HG02973 (cell line): ENCODE results near the gene PPP2R2B.
"Not testable (repeated sequence)": the region's sequence is repeated elsewhere in the genome, so short reads cannot be mapped to it uniquely, and the experiment has no call there.

Experiments used
- ATAC-seq: cut with Tn5 transposase; IDR thresholded peaks from one replicate; pipeline ENCODE4 v1.9.1; 2021; ENCODE audit warnings: moderate library complexity; ENCODE audit not compliant: unreplicated experiment

PPP2R2B gene

DNA sequence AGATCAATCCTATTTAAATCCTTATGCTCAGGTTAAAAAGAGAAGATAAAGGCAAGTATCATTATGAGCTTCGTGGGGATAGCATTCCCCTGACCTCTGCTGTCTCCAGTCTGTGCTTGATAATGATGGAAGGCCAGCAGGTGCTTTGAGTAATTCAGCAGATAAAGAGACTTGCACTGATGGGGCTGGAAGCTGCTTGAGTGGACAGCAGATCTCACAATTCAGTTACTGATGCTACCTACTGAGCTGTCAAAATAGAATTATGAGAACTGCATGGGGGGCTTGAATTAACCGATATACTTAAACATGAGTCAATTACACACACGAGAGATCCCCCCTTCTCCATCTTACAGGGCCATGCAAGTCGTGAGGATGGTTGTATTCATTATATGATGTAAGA lies 254.9 kb downstream of the PPP2R2B start:
- ATAC-seq: no peak

DNA sequence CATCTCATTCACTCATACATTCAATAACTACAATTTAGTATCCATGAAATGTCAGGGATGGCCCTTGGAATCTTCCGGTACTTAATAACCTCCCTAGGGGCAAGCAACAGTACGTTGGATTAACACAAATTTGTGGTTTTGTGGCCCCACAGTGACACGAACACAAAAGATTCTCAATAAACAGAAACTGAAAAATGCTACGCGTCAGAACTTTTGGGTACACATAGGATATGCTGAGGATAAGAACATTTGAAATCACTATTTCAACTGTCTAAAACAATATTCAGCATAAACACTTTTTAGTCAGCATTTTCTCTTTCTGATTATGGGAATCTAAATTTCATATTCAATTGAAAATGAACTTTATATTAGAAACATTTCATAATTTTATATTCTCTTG lies 255.5 kb downstream of the PPP2R2B start:
- ATAC-seq: no peak

DNA sequence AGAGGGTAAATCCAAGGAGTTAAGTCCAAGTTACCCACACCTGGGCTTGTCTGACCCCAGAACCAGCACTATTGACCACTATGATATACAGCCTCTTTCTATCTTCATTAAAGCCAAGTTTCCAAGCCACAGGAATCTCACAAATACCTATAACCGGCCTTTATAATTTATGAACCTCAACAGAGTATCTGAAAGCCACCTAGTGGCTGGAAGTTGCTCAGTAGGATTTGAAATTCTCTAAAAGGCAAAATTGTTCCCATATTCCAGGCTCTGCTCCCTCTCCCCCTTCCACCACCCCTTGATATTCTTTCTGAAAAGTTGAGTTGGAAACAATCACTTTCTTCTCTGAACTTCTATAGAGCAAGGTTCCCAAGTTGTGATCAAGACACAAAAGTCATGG lies 256.2 kb downstream of the PPP2R2B start:
- ATAC-seq: no peak

DNA sequence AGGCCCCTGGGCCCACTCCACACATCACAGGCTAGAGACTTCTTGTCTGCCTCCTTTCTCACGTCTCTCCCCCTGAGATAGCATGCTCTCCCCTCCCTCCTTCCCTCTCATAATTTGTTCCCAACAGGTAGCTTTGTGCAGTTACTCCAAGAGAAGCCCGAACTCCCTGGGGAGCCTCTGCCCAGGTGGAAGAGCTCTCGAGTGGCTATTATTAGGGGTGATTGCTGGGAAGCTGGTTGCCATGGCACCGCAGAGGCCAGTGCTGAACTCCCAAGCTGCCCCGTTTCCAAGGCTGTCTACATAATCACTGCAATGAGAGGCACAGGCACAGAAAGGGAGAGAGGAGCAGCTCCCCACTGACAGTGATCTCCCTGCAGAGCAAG lies 257.9 kb downstream of the PPP2R2B start:
- no peak for ATAC-seq

DNA sequence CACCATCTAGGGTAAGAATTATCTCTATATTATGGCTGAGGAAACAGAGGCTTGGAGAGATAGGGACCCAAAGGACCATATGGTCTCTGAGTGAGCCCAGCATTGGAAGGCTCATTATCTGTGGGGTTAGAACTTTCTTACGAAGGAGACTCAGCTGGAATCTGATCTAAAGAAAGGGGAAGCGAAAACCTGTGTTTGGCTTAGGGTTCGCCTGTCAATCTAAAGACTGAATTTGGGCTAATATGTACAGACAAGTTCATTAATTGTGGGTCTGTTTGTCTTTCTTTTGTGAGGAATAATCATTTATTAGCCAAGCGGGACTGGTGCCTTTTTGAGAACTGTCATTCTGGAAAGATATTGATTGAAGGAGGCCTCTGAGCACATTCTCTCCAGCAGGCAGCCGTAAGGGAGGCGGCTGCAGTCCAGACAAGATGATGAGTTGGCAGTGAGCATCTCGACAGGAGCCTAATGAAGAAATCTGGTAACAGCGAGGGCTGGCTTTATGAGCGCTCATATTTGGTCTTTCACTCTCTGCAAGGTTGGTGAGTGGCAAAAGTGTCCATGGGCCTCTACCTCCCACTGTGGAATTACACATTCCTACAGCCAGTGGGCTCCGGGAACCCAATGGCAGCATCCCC lies 258.4 kb downstream of the PPP2R2B start:
- ATAC-seq: no peak

DNA sequence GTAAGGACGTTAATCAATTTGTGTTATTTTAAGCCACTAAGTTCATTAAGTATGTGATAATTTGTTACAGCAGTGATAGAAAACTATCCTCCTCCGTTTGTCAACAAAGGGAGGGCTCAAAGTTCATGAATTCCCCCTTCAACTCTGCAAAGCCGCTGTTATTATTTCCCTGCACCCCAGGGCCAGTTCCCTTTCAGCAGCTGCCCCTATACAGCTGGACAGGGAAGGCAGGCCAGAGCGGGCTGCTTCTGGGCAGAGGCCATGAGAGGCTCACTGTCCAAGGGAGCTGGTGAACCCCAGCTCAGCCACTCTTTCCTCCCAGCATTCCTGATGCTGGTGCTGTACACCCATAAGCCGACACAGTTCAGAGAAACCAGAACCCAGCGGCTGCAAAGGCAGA lies 260.1 kb downstream of the PPP2R2B start:
- no peak for ATAC-seq

DNA sequence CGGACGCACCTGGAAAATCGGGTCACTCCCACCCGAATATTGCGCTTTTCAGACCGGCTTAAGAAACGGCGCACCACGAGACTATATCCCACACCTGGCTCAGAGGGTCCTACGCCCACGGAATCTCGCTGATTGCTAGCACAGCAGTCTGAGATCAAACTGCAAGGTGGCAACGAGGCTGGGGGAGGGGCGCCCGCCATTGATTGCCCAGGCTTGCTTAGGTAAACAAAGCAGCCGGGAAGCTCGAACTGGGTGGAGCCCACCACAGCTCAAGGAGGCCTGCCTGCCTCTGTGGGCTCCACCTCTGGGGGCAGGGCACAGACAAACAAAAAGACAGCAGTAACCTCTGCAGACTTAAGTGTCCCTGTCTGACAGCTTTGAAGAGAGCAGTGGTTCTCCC lies 268.8 kb downstream of the PPP2R2B start:
- not testable (repeated sequence) for ATAC-seq

DNA sequence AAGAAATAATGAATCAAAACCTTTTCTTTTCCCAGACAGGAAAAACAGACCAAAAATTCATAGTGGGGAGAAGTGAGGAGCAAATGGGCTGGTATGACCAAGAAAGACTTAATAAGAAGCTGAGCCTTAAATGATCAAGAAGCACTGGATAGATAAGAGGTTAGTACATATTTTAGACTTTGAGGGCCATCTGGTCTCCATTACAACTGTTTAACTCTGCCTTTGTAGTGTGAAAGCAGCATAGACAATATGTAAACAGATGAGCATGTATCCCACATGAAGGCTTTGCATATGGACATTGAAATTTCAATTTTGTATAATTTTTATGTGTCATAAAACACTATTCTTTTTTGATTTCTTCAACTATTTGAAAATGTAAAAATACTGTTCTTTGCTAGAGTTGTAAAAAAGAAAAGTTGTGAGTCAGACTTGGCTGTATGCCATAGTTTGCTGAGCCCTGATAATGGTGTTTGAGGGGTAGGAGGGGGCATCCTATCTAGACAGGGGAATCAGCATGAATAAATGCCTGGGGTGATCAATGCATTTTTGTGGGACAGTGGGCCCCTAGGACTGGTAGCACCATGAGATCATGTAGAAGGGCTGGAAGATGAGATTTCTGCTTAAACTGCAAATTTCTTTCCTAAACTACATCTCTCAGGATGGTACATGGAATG lies 270.8 kb downstream of the PPP2R2B start:
- no peak for ATAC-seq

DNA sequence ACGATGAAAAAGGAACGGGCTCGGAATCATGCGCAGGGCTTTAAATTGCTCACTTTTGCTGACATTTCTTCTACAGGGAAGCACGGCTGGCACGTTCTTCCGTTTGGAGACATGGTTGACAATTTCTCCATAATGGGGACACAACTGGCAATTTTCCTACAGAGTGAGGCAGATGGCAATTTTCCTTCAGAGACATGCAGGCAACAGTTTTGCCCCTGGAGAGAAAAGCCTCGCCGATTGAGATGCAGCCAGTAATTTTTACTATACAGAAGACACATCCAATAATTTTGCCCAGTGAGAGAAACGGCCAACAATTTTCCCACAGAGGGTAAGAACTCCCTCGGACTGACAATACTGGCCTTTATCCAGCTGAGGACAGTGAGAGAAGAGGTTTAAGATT lies 271.7 kb downstream of the PPP2R2B start:
- no peak for ATAC-seq

DNA sequence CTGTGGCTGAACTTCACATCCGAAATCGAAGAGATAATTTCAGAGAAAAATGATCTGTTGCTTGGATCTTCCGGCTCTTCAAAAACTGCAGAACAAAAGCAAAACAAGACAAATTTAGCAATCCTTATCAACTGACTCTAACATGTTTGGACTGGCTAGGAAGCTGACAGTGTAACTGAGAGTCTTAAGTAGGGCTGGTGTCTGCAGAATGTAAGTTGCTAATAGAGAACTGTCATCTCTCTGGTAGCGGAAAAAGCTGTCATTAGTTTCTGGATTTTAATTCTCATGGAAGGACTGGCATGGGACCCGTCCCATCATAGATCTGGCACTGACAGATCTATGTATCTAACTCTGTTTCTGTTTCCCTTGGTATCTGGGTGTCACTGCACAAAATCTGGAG lies 278.2 kb downstream of the PPP2R2B start:
- ATAC-seq: no peak

DNA sequence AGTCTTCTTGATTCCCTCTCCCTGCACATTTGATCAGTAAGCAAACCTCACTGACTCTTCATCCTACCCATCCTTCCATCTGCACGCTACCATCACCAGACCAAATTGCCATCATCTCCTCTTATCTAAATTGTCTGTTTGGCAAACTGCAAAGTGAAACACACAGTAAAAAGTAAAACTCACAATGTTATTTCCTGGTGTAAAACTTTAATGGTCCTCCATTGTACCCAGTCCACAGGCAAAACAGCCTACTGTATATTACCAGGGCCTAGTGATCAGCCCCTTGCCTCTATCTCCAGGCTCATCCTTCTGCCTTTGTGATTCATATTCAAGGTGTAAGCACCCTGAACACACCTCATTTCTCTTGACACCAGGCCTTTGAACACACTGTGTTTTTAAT lies 279.3 kb downstream of the PPP2R2B start:
- no peak for ATAC-seq

DNA sequence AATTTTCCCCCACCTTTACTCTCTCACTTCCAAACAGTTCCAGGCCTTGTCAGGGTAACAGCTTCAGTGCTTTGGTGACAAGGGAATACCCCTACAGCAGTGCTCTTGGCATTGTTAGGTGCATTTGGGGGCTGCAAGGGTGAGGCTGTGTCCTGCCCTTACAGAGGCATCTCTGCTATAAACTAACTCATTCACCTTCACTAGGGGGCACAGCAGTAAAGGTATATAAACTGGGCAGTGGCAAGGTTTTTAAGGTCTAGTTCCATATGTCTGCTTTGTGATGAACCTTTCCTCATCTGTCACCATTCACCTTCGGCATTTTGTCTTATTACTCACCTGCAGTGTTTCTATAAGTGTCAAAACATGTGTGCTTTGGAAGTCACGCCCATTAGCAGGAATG lies 283.5 kb downstream of the PPP2R2B start:
- no peak for ATAC-seq

DNA sequence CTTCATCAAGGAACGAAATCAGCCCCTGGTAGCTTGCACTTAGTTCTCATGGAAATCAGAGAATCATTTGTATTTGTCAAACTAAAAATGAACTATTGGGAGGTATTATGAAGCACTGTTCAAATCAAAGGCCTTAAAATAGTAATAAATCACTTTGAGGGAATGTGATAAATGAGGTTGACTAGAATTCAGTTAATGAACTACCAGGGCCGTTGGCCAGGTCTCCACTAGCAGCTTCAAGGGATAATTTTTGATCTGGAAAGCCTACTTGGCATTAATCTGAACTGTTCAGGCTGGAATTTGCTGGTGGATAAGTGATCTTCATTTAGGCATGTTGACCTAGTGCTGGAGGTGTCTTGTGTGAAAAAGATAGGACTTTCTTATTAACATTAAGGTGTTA lies 286.2 kb downstream of the PPP2R2B start:
- ATAC-seq: no peak

DNA sequence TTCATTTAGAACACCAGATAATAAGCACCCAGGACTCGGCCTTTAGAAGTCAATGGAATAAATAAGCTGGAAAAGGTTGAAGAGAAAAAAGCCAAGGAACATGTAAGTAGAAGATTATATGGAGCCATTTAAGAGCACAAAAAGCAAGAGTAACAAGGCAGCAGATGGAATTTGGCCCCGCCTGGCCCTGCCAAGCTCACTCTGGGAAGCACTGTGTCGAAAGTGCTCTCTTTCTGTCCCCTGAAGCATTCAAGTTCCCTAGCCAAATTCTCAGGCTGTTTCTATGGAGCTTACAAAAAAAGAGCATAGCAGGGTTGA lies 289.6 kb downstream of the PPP2R2B start:
- ATAC-seq: no peak

DNA sequence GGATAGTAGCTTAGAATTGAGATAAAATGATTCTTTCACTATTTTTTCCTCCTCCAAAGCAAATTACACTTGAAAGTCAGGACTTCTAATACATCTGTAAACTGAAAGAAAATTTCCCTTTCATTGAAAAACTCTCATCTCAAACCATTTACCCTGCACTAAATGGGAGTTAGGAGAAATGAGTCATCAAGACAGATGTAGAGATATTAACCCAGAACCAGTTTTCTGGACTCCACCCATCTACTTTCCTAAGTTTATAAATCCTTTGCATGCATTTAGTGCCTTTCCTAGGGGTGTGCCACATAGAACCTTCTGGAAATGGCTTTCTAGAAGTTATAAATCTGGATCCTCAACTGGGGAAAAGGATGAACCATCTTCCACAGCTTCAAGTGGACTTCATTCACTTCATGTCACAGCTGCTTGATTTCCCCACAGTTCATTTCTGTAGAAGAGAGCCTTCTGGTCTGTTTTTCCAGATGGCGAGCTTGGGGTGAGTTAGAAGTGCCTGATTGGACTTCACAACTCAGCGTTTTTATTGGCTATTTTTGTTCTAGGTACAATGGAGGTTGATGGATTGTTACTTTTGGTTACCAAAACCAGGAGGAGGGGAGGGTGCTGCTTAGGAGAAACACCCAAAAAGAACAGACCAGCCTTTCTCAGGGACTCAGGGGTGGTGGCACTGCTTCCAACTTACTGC lies 290.1 kb downstream of the PPP2R2B start:
- no peak for ATAC-seq

DNA sequence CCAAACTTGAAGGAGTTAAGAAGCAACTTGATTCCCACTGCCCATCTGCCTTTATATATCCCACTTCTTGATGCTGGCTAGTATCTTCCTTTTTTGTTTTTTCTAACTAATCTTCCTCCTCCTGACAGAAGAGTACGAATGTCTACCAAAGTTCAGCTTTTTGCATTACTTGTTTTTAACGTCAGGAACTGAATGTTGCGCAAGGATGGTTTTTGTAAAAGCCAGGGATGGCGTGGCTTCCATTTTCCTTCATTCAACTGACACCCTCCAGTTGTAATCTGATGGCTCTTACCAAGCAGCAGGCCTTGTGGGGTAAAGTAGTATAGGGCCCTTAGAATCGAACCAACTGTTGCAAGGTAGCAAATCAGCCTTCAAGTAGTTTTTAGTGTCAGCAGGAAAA lies 291.8 kb downstream of the PPP2R2B start:
- no peak for ATAC-seq

DNA sequence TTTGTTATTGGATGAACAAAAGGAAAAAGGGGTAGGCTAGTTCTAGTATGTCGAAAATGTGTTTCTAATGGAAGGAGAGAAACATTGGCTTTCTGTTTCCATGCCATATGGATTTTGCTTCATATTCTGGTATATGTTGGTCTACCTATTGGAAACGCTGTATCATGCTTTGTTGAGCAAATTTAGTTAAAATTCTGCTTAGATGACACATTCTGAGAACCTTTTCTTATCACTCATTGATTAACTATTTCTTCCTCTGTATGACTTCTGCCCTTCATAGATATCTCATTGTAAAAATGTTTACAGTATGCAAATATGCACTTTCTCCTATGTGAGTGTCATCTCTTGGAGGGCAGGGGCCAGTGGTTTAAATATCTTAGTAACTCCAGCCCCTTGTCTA lies 293.8 kb downstream of the PPP2R2B start:
- no peak for ATAC-seq

DNA sequence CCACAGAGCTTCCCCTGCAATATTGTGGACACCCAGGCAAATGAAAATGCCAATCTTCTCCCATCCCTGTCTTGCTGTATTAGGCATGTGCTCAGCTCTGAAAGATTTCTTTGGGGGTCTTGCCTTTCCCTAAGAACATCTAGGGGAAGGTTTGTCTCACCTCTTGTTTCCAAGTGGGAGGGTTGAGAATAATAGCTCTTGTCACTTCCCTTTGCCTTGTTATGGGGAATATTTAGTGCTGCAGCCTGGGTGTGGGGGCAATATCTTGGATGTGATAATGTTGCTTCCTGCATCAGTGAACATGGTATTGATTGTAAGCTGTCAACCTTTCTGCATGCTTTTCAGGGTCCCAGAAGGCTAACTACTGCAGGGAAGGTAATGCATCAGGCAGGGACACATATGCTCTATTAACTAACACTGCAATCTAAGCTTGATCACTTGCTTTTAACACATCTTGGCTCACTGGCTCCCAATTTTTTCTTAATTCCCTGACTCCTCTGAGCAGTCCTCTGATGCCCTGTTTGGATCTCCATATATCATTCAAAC lies 296.4 kb downstream of the PPP2R2B start:
- ATAC-seq: no peak

DNA sequence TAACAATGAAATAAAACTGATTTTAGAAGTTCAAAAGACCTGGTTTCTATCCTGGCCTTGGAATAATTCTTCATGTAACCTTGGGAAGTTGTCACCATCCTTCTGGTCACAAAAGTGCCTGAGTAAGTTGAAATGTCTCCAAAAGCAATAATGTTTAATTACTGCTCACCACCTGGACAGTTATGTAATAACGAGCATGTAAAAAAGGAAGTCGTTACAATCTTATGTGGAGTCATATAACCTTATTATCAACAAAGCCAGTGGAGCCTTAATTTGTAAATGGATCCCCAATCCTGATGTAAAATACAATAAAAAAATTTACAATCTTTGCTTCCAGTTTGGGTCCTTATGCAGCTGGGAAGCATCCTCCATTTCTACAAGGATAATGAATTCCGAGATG lies 298.3 kb downstream of the PPP2R2B start:
- ATAC-seq: no peak

DNA sequence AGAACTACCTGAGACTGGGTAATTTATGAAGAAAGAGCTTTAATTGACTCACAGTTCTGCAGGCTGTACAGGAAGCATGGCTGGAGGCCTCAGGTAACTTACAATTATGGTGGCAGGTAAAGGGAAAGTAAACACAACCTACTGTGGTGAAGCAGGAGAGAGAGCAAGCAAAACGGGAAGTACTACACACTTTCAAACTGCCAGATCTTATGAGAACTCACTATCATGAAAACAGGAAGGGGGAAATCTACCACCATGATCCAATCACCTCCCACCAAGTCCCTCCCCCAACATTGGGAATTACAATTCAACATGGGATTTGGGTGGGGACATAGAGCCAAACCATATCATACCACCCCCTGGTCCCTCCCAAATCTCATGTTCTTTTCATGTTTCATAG lies 303.8 kb downstream of the PPP2R2B start:
- no peak for ATAC-seq

DNA sequence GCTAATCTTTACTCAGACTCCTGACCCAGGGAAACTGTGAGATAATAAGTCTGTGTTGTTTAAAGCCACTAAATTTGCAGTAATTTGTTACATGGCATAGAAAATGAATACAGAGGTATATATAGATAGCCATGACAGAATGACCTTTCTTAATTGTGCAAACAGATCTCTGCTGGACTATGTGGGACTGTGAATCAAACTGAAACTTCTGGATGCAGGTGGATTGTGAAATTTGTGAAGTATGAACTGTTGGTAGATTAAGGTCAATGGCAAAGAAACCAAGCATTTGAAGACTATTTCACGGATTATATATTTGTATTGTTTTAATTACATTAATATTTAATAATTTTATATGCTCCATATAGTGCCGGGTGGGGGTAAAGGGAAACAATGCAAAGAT lies 310.4 kb downstream of the PPP2R2B start:
- ATAC-seq: no peak

DNA sequence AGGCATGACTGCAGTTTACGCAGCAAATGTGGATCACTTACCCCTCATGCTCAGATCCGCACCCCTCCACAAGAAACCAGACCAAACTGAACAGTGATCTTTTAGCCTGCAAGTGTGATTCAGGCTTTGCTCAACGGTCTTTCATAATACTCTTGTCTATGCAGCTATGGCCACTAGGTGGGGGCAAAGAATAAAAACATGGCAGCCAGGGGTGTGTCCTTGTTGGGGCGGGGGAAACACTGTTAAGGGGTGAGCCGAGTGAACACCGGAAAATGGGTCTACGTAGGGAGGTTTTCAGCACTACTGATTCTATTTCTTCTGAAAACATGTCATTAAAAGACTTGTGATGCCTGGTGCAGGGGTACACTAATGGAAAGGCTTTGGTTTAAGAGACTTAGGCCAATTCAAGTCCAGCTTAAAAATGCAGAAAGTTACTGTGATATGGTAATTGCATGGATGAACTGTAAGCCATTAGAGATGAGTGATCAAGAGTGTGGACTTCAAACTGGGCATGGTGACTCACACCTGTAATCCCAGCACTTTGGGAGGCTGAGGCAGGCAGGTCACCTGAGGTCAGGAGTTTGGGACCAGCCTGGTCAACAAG lies 312.7 kb downstream of the PPP2R2B start:
- ATAC-seq: peak; percentile 98
